GM12864 (cell line): ENCODE measurements around the gene EIF3A.
"Not testable (repeated sequence)": the region's sequence is repeated elsewhere in the genome, so short reads cannot be mapped to it uniquely, and the experiment has no call there.

Source experiments
- DNase-seq: peaks from one replicate; pipeline ENCODE4 v3.0.0-alpha.2; 2011; ENCODE audit warnings: low read depth
- H3K4me3 ChIP-seq: 2 replicates; pipeline ENCODE4 v1.5.1; 2011; ENCODE audit warnings: mild to moderate bottlenecking, low read depth, low read length, control low read depth
- CTCF ChIP-seq: IDR thresholded peaks from 2 replicates; pipeline ENCODE4 v1.5.1; 2011; ENCODE audit warnings: low read depth, mild to moderate bottlenecking, moderate library complexity, low read length, control low read depth, inconsistent platforms; ENCODE audit errors: missing control alignments

The EIF3A gene

DNA sequence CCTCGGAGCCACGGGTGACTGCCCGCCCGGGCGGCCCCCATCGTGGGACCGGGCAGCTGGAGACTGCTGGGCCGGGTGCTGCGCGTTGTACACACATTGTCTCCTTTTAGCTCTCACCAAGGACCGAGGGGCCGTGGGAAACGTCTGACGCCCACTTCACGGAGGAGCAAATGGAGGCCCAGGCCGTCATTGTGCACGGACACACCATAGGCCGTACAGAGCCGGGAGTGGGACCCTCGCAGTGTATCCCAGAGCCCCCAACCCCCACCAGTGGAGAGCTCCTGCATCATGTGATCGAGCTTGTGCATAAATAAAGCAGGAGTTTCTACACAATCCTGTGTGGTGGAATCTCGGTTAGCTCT, 24.0 kb upstream of the EIF3A start:
- DNase-seq, result no peak
- no peak for TF ChIP-seq CTCF
- peak overlapping the region; percentile 84 for H3K4me3 ChIP-seq

GRCh38 chr10:119103903-119104653, 23.5 kb upstream of the EIF3A start, which contains the start of gene DENND10:
DENND10 (plus strand) TSS chr10:119104113; CDS start chr10:119104143, 30 bp downstream.
- no peak for TF ChIP-seq CTCF
- no peak for DNase-seq
- H3K4me3 ChIP-seq, result peak within 1 kb of the TSS; percentile 84

- no peak for DNase-seq
- no peak for TF ChIP-seq CTCF
- no peak overlapping the region for H3K4me3 ChIP-seq
Measured at GRCh38 chr10:119103241-119103902, 22.8 kb upstream of the EIF3A start.

- DNase-seq, result no peak
- TF ChIP-seq CTCF, result no peak
- no peak overlapping the region for H3K4me3 ChIP-seq
Measured at GRCh38 chr10:119101366-119102098, 20.9 kb upstream of the EIF3A start.

DNA sequence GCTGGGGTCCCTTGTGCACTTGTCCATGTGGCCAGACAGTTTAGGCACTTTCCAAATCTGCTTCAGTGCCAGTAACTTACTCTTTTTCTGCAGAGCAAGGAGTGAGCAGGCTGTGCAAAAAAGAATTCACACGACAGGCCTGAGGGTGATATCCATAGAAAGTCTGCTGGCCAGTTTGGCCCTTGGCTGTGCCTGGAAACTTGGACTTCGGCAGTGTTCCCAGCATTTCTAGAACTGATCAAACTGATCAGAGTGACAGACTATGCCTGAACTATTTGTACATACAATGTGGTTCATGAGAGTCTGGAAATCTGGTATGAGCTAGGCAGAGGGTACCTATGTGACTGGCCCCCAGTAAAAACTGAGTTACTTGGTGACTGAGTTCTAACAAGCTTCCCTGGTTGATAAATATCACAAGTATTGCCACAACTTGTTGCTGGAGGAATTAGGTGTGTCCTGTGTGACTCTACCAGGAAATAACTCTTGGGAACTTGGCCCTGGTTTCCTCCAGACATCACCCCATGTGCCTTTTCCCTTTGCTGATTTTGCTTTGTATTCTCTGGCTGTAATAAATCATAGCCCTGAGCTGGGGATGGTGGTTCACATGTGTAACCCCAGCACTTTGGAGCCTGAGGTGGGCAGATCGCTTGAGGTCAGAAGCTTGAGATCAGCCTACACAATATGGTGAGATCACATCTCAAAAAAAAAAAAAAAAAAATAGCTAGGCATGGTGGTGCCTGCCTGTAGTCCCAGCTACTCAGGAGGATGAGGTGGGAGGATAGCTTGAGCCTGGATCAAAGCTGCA, 20.0 kb upstream of the EIF3A start:
- no peak for DNase-seq
- TF ChIP-seq CTCF, result no peak
- H3K4me3 ChIP-seq, result no peak overlapping the region

GRCh38 chr10:119098576-119098975, 18.0 kb upstream of the EIF3A start:
- DNase-seq, result no peak
- no peak for TF ChIP-seq CTCF

GRCh38 chr10:119096641-119097415, 16.2 kb upstream of the EIF3A start:
- DNase-seq, H3K4me3 ChIP-seq: not testable (repeated sequence)

More at GRCh38 chr10:119098576-119098975, 18.0 kb upstream of the EIF3A start:
- H3K4me3 ChIP-seq, result no peak overlapping the region
